H1 (cell line): ENCODE measurements around the gene GPC6. TPM values are rescaled to one million over a fixed set of nuclear protein-coding genes. Genes with fewer than 3 reads are reported as not detected.

Experiments
- CTCF ChIA-PET: fragments of 300-600 bp; sonication (Branson Sonifier 250); formaldehyde crosslinking; loops from one replicate; lab custom pipeline; 2021; ENCODE audit not compliant: partially characterized antibody; lab: Charles Lee
- POLR2A ChIA-PET: fragments of 300-600 bp; sonication (Branson Sonifier 250); formaldehyde crosslinking; loops from one replicate; lab custom pipeline; 2021; ENCODE audit warnings: inconsistent platforms; ENCODE audit not compliant: partially characterized antibody; lab: Charles Lee
- DNase-seq, 2 experiments: peaks; one replicate each; pipeline versions ENCODE4 v3.0.0 to v3.0.0-alpha.2; 2010 to 2022; ENCODE audit warnings: low spot score in 2 of 2, low read depth in 1 of 2, mixed read lengths in 1 of 2
- FAIRE-seq: peaks from 2 replicates; lab custom pipeline; 2011; peaks lifted over from hg19 to GRCh38; lab: Jason Lieb, UNC
- H2AFZ ChIP-seq: 2 replicates; pipeline ENCODE4 v1.8.1; 2012; ENCODE audit warnings: low read length, inconsistent platforms
- H2AK5ac ChIP-seq: 2 replicates; pipeline ENCODE4 v1.6.1; 2013; ENCODE audit warnings: low read depth, low read length
- H2BK120ac ChIP-seq: replicated peaks from 2 replicates; pipeline ENCODE3; 2013; ENCODE audit warnings: low read depth, low read length, inconsistent platforms
- H2BK12ac ChIP-seq: 2 replicates; pipeline ENCODE4 v1.6.1; 2013; ENCODE audit warnings: low read depth, low read length
- H2BK15ac ChIP-seq: 2 replicates; pipeline ENCODE4 v1.6.1; 2013; ENCODE audit warnings: low read length
- H2BK20ac ChIP-seq: 2 replicates; pipeline ENCODE4 v1.6.1; 2013; ENCODE audit warnings: low read length
- H2BK5ac ChIP-seq: 2 replicates; pipeline ENCODE4 v1.6.1; 2013; ENCODE audit warnings: low read depth, low read length
- H3K14ac ChIP-seq: 2 replicates; pipeline ENCODE4 v1.6.1; 2013; ENCODE audit warnings: inconsistent platforms; ENCODE audit not compliant: insufficient read length
- H3K18ac ChIP-seq: 2 replicates; pipeline ENCODE4 v1.6.1; 2013; ENCODE audit warnings: low read length; ENCODE audit errors: extremely low read depth
- H3K23ac ChIP-seq: 2 replicates; pipeline ENCODE4 v1.6.1; 2013; ENCODE audit warnings: inconsistent platforms; ENCODE audit not compliant: insufficient read length
- H3K23me2 ChIP-seq: 2 replicates; pipeline ENCODE4 v1.6.1; 2013; ENCODE audit warnings: low read depth, low read length
- H3K27ac ChIP-seq: 2 replicates; pipeline ENCODE4 v1.6.1; 2011; ENCODE audit warnings: low read depth, low read length, inconsistent platforms
- H3K27me3 ChIP-seq, 4 experiments: replicated peaks in 1 of 4; 1 replicate in 1 of 4; 2 replicates in 3 of 4; pipeline versions ENCODE4 v1.6.1 to v1.8.1; 2011 to 2013; ENCODE audit warnings: low read length in 3 of 4, mild to moderate bottlenecking in 3 of 4, inconsistent platforms in 2 of 4, mixed read lengths in 2 of 4, moderate library complexity in 1 of 4; ENCODE audit not compliant: control insufficient read depth in 3 of 4, insufficient read depth in 3 of 4; ENCODE audit errors: extremely low read depth in 1 of 4
- H3K36me3 ChIP-seq, 4 experiments: 2 replicates each; pipeline versions ENCODE4 v1.6.1 to v1.8.1; 2011 to 2013; ENCODE audit warnings: mild to moderate bottlenecking in 4 of 4, low read length in 3 of 4, moderate library complexity in 2 of 4, control low read depth in 1 of 4, inconsistent platforms in 1 of 4; ENCODE audit not compliant: insufficient read depth in 4 of 4, control insufficient read depth in 2 of 4
- H3K4ac ChIP-seq: replicated peaks from 2 replicates; pipeline ENCODE3; 2013; ENCODE audit warnings: low read length, low read depth, mixed read lengths, inconsistent platforms; ENCODE audit not compliant: insufficient read length
- H3K4me1 ChIP-seq, 4 experiments: replicated peaks in 1 of 4; 1 replicate in 1 of 4; 2 replicates in 3 of 4; pipeline versions ENCODE4 v1.6.1 to v1.8.1; 2011 to 2013; ENCODE audit warnings: low read length in 3 of 4, inconsistent platforms in 2 of 4, mixed read lengths in 1 of 4; ENCODE audit not compliant: insufficient read depth in 4 of 4, control insufficient read depth in 3 of 4
- H3K4me2 ChIP-seq, 2 experiments: 2 replicates each; pipeline versions ENCODE4 v1.6.1 to v1.8.1; 2011 to 2013; ENCODE audit warnings: low read depth in 2 of 2, low read length in 2 of 2, control low read depth in 1 of 2, inconsistent platforms in 1 of 2, mild to moderate bottlenecking in 1 of 2; ENCODE audit not compliant: insufficient read depth in 1 of 2
- H3K4me3 ChIP-seq, 4 experiments: fragments of 200-600, 300-600 bp in 1 of 4; sonication (generic), shearing (Covaris generic), sonication (Bioruptor Twin) in 1 of 4; 2 replicates each; pipeline versions ENCODE4 v1.5.1 to v1.8.1; 2011 to 2016; ENCODE audit warnings: low read length in 4 of 4, low read depth in 3 of 4, control low read depth in 2 of 4, inconsistent platforms in 2 of 4, mild to moderate bottlenecking in 2 of 4, mixed read lengths in 1 of 4, moderate library complexity in 1 of 4; ENCODE audit not compliant: insufficient read depth in 2 of 4; ENCODE audit errors: extremely low read depth in 1 of 4
- H3K56ac ChIP-seq: replicated peaks from 2 replicates; pipeline ENCODE3; 2013; ENCODE audit warnings: low read depth, mild to moderate bottlenecking, mixed read lengths, low read length, inconsistent platforms; ENCODE audit not compliant: insufficient read length
- H3K79me1 ChIP-seq: 2 replicates; pipeline ENCODE4 v1.6.1; 2013; ENCODE audit warnings: low read depth, low read length, control low read depth
- H3K79me2 ChIP-seq, 2 experiments: 2 replicates each; pipeline versions ENCODE4 v1.6.1 to v1.8.1; 2012 to 2013; ENCODE audit warnings: low read length in 2 of 2, mild to moderate bottlenecking in 2 of 2, inconsistent platforms in 1 of 2; ENCODE audit not compliant: insufficient read depth in 2 of 2, control insufficient read depth in 1 of 2
- H3K9ac ChIP-seq, 4 experiments: replicated peaks in 1 of 4; 1 replicate in 1 of 4; 2 replicates in 3 of 4; pipeline versions ENCODE4 v1.6.1 to v1.8.1; 2011 to 2013; ENCODE audit warnings: low read depth in 3 of 4, low read length in 3 of 4, control low read depth in 2 of 4, mild to moderate bottlenecking in 2 of 4, moderate library complexity in 2 of 4, inconsistent platforms in 1 of 4; ENCODE audit errors: extremely low read depth in 1 of 4
- H3K9me3 ChIP-seq, 2 experiments: 2 replicates each; pipeline versions ENCODE4 v1.6.1 to v1.8.1; 2012 to 2013; ENCODE audit warnings: mild to moderate bottlenecking in 2 of 2, moderate library complexity in 2 of 2, control low read depth in 1 of 2, inconsistent platforms in 1 of 2, low read depth in 1 of 2, low read length in 1 of 2, mixed read lengths in 1 of 2; ENCODE audit not compliant: insufficient read depth in 2 of 2
- H4K20me1 ChIP-seq, 2 experiments: replicated peaks in 1 of 2; 2 replicates each; pipeline versions ENCODE3 to v1.8.1; 2011 to 2013; ENCODE audit warnings: inconsistent platforms in 2 of 2, low read length in 2 of 2, mild to moderate bottlenecking in 1 of 2; ENCODE audit not compliant: insufficient read depth in 2 of 2, control insufficient read depth in 1 of 2
- H4K5ac ChIP-seq: 2 replicates; pipeline ENCODE4 v1.6.1; 2013; ENCODE audit warnings: low read length, low read depth, mixed read lengths, inconsistent platforms; ENCODE audit not compliant: insufficient read length
- H4K8ac ChIP-seq: 2 replicates; pipeline ENCODE4 v1.8.0; 2013; ENCODE audit warnings: mild to moderate bottlenecking, moderate library complexity, low read length, inconsistent platforms; ENCODE audit not compliant: insufficient read depth; ENCODE audit errors: extremely low read depth
- H4K91ac ChIP-seq: replicated peaks from 2 replicates; pipeline ENCODE3; 2013; ENCODE audit warnings: low read length, mixed read lengths, inconsistent platforms; ENCODE audit not compliant: insufficient read length
- ASH2L ChIP-seq: fragments of 200-600, 300-600 bp; sonication (generic); IDR thresholded peaks from one replicate; pipeline ENCODE4 v1.7.1; 2017; ENCODE audit warnings: low read length
- BACH1 ChIP-seq: IDR thresholded peaks from 2 replicates; pipeline ENCODE4 v1.6.1; 2012; ENCODE audit warnings: low read length, improper control_type of control experiment
- BRCA1 ChIP-seq: IDR thresholded peaks from 2 replicates; pipeline ENCODE4 v1.6.1; 2012; ENCODE audit warnings: low read depth, low read length, improper control_type of control experiment
- CBX8 ChIP-seq: fragments of 300-800, 300-1000 bp; sonication (generic); IDR thresholded peaks from 2 replicates; pipeline ENCODE4 v1.7.1; 2016; ENCODE audit warnings: low read depth, low read length, borderline replicate concordance
- EP300 ChIP-seq, 2 experiments: IDR thresholded peaks; 1 replicate in 1 of 2; 2 replicates in 1 of 2; pipeline ENCODE4 v1.6.1; 2011 to 2012; ENCODE audit warnings: low read depth in 2 of 2, low read length in 2 of 2, mild to moderate bottlenecking in 2 of 2, borderline replicate concordance in 1 of 2, inconsistent platforms in 1 of 2, moderate library complexity in 1 of 2
- HDAC2 ChIP-seq, 2 experiments: fragments of 300-600 bp in 1 of 2; sonication (generic) in 1 of 2; IDR thresholded peaks; 2 replicates each; pipeline ENCODE4 v1.6.1; 2011 to 2012; ENCODE audit warnings: low read depth in 2 of 2, low read length in 2 of 2, mild to moderate bottlenecking in 2 of 2, moderate library complexity in 2 of 2, borderline replicate concordance in 1 of 2, inconsistent platforms in 1 of 2
- NANOG ChIP-seq: IDR thresholded peaks from 2 replicates; pipeline ENCODE4 v1.6.1; 2011; ENCODE audit warnings: low read length, low read depth, mild to moderate bottlenecking, inconsistent platforms; ENCODE audit not compliant: insufficient read depth, poor library complexity, severe bottlenecking
- SAP30 ChIP-seq: fragments of 300-600 bp; sonication (generic); IDR thresholded peaks from 2 replicates; pipeline ENCODE4 v1.7.1; 2012; ENCODE audit warnings: low read length, moderate library complexity, mild to moderate bottlenecking, inconsistent platforms; ENCODE audit not compliant: insufficient read depth, insufficient replicate concordance
- TBP ChIP-seq: IDR thresholded peaks from 2 replicates; pipeline ENCODE4 v1.6.1; 2011; ENCODE audit warnings: low read depth, low read length, improper control_type of control experiment
- ZNF274 ChIP-seq: IDR thresholded peaks from 2 replicates; pipeline ENCODE4 v1.7.0; 2012; ENCODE audit warnings: low read length, borderline replicate concordance; ENCODE audit errors: extremely low read depth
- polyA plus RNA-seq, 7 experiments: library from polyadenylated mRNA; depleted of rRNA in 3 of 7; stranded (reverse) in 5 of 7; unstranded in 2 of 7; fragments of >200 nt in 5 of 7; fragments of 200-250 nt in 2 of 7; gene quantifications; 1 replicate in 5 of 7; 2 replicates in 1 of 7; 4 replicates in 1 of 7; pipeline versions ENCODE4 v1.2.1 to v1.2.3, GENCODE V29; 2011 to 2013; ENCODE audit warnings: missing spikeins in 2 of 7, mixed read lengths in 2 of 7
- total RNA-seq: library from RNA; stranded (reverse); fragmentation: NEBNext Ultra II Directional; extraction: Animal tissue kit (Norgen Biotek cat#: 25700); gene quantifications from 2 replicates; pipeline ENCODE4 v1.2.1, GENCODE V29; 2021

GPC6 gene
- total and polyA plus RNA-seq, 2 of the 8 experiments (the other 6 are each of a cell fraction or from before 2014, with no cell fraction given): 5.4 to 12.0 TPM

DNA sequence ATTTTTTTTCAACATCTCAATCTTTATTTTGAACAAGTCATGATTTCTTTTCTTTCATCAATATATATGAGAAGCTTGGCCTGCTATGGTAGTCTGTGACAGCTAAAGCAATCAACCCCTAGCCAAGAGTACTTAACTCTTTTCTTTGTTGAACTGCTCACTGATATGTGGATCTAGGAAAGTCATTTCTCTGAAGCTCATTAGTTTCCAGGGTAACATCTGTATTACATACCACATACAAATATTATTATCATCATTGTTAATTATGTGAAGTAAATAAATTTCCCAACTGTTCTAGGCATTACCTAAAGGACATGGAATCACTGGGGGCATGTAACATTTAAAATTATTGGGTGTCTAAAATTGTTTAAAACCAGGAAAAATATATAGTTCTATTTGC lies 985.6 kb downstream of the GPC6 start:
- H3K4me3 ChIP-seq: no peak overlapping the region
- H4K5ac ChIP-seq: no peak overlapping the region
- H2BK20ac ChIP-seq: no peak overlapping the region
- no peak overlapping the region for H2BK12ac ChIP-seq
- H3K79me2 ChIP-seq: no peaks in the 10 kb centered on the region
- TF ChIP-seq BRCA1 (no peak), CBX8 (no peak), NANOG (no peak), TBP (no peak), ZNF274 (no peak), EP300 (IDR thresholded peaks at IDR 0.05; ENCODE audit: borderline replicate concordance in 1 of 2, low read depth in 2 of 2, low read length in 2 of 2) (no peak), SAP30 (no peak), BACH1 (no peak), ASH2L (no peak), HDAC2 (IDR thresholded peaks at IDR 0.05; ENCODE audit: borderline replicate concordance in 1 of 2, low read depth in 2 of 2, low read length in 2 of 2) (no peak)
- no peaks in the 10 kb centered on the region for H3K23me2 ChIP-seq
- no peak overlapping the region for H3K4ac ChIP-seq
- H3K9me3 ChIP-seq: no peaks in the 10 kb centered on the region
- H2BK15ac ChIP-seq: no peak overlapping the region
- no peak overlapping the region for H2BK120ac ChIP-seq
- no peak overlapping the region for H3K56ac ChIP-seq
- no peak overlapping the region for H3K4me2 ChIP-seq
- no peaks in the 10 kb centered on the region for H3K36me3 ChIP-seq
- no peaks in the 10 kb centered on the region for H3K79me1 ChIP-seq
- POLR2A ChIA-PET: no interaction called here
- H2BK5ac ChIP-seq: no peak overlapping the region
- no peaks in the 10 kb centered on the region for H3K4me1 ChIP-seq
- H2AFZ ChIP-seq: no peak overlapping the region
- no peak overlapping the region for H3K14ac ChIP-seq
- no peak overlapping the region for H3K27ac ChIP-seq
- DNase-seq: no peak
- no peak for FAIRE-seq
- H3K9ac ChIP-seq: no peak overlapping the region
- no peak overlapping the region for H4K8ac ChIP-seq
- H4K20me1 ChIP-seq: no peaks in the 10 kb centered on the region
- no peak overlapping the region for H2AK5ac ChIP-seq
- no peak overlapping the region for H3K23ac ChIP-seq
- CTCF ChIA-PET: interaction anchor here (2.0 kb wide), 1 partner anchor 19 kb away, joined by 8 read pairs; no protein-coding TSS in a partner anchor
- H3K18ac ChIP-seq: no peak overlapping the region
- H4K91ac ChIP-seq: no peak overlapping the region
- no peaks in the 10 kb centered on the region for H3K27me3 ChIP-seq
